H7 (cell line): ENCODE data around the gene OR2L2. TPM values are rescaled to one million over a fixed set of nuclear protein-coding genes. Genes with fewer than 3 reads are reported as not detected.
"Not testable (repeated sequence)": the region's sequence is repeated elsewhere in the genome, so short reads cannot be mapped to it uniquely, and the experiment has no call there.

ENCODE experiments used
- DNase-seq: peaks from one replicate; pipeline ENCODE4 v3.0.0; 2012
- H3K27me3 ChIP-seq: 2 replicates; pipeline ENCODE4 v1.6.0; 2011; ENCODE audit warnings: mild to moderate bottlenecking, low read length; ENCODE audit not compliant: control insufficient read depth, insufficient read depth
- H3K36me3 ChIP-seq: replicated peaks from 2 replicates; pipeline ENCODE4 v1.5.1; 2011; ENCODE audit warnings: low read length; ENCODE audit not compliant: control insufficient read depth, insufficient read depth
- H3K4me3 ChIP-seq: 2 replicates; pipeline ENCODE4 v1.5.1; 2011; ENCODE audit warnings: low read depth, mild to moderate bottlenecking, control low read depth, low read length, moderate library complexity; ENCODE audit not compliant: insufficient read depth
- total RNA-seq: library from RNA; depleted of rRNA; stranded (reverse); fragments of >200 nt; shearing (Covaris generic); gene quantifications from 2 replicates; pipeline ENCODE4 v1.2.3, GENCODE V29; 2014; rRNA removed

OR2L2 gene
- total RNA-seq = not detected in 2 replicates

GRCh38 chr1:248029770-248030169 lies at the start of gene OR2L2:
OR2L2 (plus strand) TSS chr1:248030070; CDS start chr1:248038268, 8,198 bp downstream.
- H3K27me3 ChIP-seq = no peaks in the 10 kb centered on the region
- no peak within 1 kb of the TSS for H3K4me3 ChIP-seq
- no peak for DNase-seq
- no peaks in the 10 kb centered on the region for H3K36me3 ChIP-seq

GRCh38 chr1:247992986-247993385 lies 36.9 kb upstream of the OR2L2 start:
- H3K27me3 ChIP-seq = no peaks in the 10 kb centered on the region
- DNase-seq = no peak
- no peaks in the 10 kb centered on the region for H3K36me3 ChIP-seq
- no peak overlapping the region for H3K4me3 ChIP-seq

- H3K4me3 ChIP-seq = no peak overlapping the region
- DNase-seq = no peak
- H3K27me3 ChIP-seq = no peaks in the 10 kb centered on the region
- no peaks in the 10 kb centered on the region for H3K36me3 ChIP-seq
Observed at GRCh38 chr1:247998811-247999210, 31.1 kb upstream of the OR2L2 start.

- H3K4me3 ChIP-seq = no peak overlapping the region
- no peaks in the 10 kb centered on the region for H3K36me3 ChIP-seq
- DNase-seq = no peak
- no peaks in the 10 kb centered on the region for H3K27me3 ChIP-seq
Observed at GRCh38 chr1:248000169-248000568, 29.7 kb upstream of the OR2L2 start.

GRCh38 chr1:248007778-248008177 lies 22.1 kb upstream of the OR2L2 start:
- no peak overlapping the region for H3K4me3 ChIP-seq

GRCh38 chr1:248009681-248010080 lies 20.2 kb upstream of the OR2L2 start:
- Histone ChIP-seq H3K36me3 (no peaks in the 10 kb centered on the region), H3K27me3 (no peaks in the 10 kb centered on the region), H3K4me3 (no peak overlapping the region)
- no peak for DNase-seq

More at GRCh38 chr1:248007778-248008177, 22.1 kb upstream of the OR2L2 start:
- no peak for DNase-seq
- Histone ChIP-seq H3K27me3 (no peaks in the 10 kb centered on the region), H3K36me3 (no peaks in the 10 kb centered on the region)

GRCh38 chr1:248013229-248013710 lies 16.6 kb upstream of the OR2L2 start, which contains the start of gene OR2L5:
OR2L5 (plus strand) TSS chr1:248013660; CDS start chr1:248021948, 8,288 bp downstream.
- Histone ChIP-seq H3K4me3 (no peak within 1 kb of the TSS), H3K27me3 (no peaks in the 10 kb centered on the region), H3K36me3 (no peaks in the 10 kb centered on the region)
- DNase-seq = no peak

- DNase-seq = no peak
- Histone ChIP-seq H3K27me3 (no peaks in the 10 kb centered on the region), H3K36me3 (no peaks in the 10 kb centered on the region), H3K4me3 (no peak overlapping the region)
Observed at GRCh38 chr1:248015803-248016202, 14.1 kb upstream of the OR2L2 start.

GRCh38 chr1:248045209-248045608 lies 15.3 kb downstream of the OR2L2 start:
- no peak overlapping the region for H3K4me3 ChIP-seq
- no peak for DNase-seq
- no peaks in the 10 kb centered on the region for H3K27me3 ChIP-seq
- H3K36me3 ChIP-seq = no peaks in the 10 kb centered on the region

- no peak for DNase-seq
- Histone ChIP-seq H3K27me3 (no peaks in the 10 kb centered on the region), H3K4me3 (no peak within 1 kb of the TSS), H3K36me3 (no peaks in the 10 kb centered on the region)
Observed at GRCh38 chr1:248046536-248046935, 16.7 kb downstream of the OR2L2 start, which contains the start of gene OR2L3. OR2L3 (plus strand) TSS chr1:248046836; CDS start chr1:248060682, 13,846 bp downstream.

- no peak overlapping the region for H3K4me3 ChIP-seq
- no peaks in the 10 kb centered on the region for H3K36me3 ChIP-seq
- DNase-seq = no peak
- H3K27me3 ChIP-seq = no peaks in the 10 kb centered on the region
Observed at GRCh38 chr1:248047008-248047407, 17.1 kb downstream of the OR2L2 start.

- Histone ChIP-seq H3K27me3 (no peaks in the 10 kb centered on the region), H3K4me3 (no peak overlapping the region), H3K36me3 (no peaks in the 10 kb centered on the region)
- DNase-seq = no peak
Observed at GRCh38 chr1:248054671-248055070, 24.8 kb downstream of the OR2L2 start.

- Histone ChIP-seq H3K27me3 (no peaks in the 10 kb centered on the region), H3K36me3 (no peaks in the 10 kb centered on the region), H3K4me3 (no peak overlapping the region)
- no peak for DNase-seq
Observed at GRCh38 chr1:248055261-248055660, 25.4 kb downstream of the OR2L2 start.

- H3K4me3 ChIP-seq = no peak overlapping the region
- H3K27me3 ChIP-seq = no peaks in the 10 kb centered on the region
- no peaks in the 10 kb centered on the region for H3K36me3 ChIP-seq
- no peak for DNase-seq
Observed at GRCh38 chr1:248065071-248065470, 35.2 kb downstream of the OR2L2 start.

GRCh38 chr1:248065604-248066003 lies 35.7 kb downstream of the OR2L2 start:
- no peaks in the 10 kb centered on the region for H3K27me3 ChIP-seq
- DNase-seq = no peak
- no peak overlapping the region for H3K4me3 ChIP-seq
- no peaks in the 10 kb centered on the region for H3K36me3 ChIP-seq

GRCh38 chr1:248083864-248084263 lies 54.0 kb downstream of the OR2L2 start:
- not testable (repeated sequence) for DNase-seq, H3K4me3 ChIP-seq, H3K36me3 ChIP-seq, H3K27me3 ChIP-seq
